HG03196 (cell line): ENCODE measurements around the gene LAPTM5.

ENCODE experiments used
- ATAC-seq: cut with Tn5 transposase; IDR thresholded peaks from one replicate; pipeline ENCODE4 v1.9.1; 2021; ENCODE audit not compliant: unreplicated experiment

Gene LAPTM5

DNA sequence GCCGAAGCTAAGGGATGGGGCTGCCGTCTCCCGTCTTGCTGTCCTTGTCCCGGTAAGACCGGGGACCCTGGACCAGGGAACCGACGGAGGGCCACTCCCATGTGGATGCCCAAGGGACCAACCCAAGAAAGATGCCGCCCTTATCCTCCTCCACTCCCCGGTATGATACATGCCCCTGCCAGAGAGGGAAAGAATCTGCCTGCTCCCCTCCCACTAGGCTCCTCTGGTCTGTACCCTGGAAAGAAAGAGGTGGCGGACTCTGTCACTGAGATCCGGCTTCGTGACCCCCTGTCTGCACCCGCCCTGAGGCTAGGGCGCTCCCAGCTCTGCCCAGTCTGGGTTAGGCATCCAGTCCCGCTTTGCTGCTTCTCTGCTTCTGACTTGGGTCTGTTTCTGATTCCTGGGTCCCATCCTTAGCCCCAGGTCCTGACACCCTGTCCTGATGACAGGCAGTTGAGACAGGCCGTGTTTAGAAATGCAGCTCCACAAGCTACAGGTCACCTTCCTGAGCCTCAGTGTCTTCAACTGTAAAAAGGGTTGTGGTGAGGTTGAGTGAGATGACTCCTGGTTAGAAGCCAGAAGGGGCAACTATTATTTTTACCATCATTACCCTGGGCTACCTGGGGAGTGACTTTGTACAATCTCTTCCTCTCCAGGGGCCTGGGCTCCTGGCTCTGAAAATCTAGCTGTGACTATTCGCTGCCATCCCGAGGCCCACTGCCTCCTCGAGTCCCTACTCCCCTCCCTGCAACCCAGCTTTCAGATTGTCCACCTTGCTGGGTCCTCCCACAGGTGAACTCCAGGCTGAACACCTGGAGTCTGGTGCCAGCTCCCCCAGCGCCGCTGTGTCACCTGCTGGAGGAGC is 37.9 kb downstream of the LAPTM5 start:
- ATAC-seq = peak; percentile 0

DNA sequence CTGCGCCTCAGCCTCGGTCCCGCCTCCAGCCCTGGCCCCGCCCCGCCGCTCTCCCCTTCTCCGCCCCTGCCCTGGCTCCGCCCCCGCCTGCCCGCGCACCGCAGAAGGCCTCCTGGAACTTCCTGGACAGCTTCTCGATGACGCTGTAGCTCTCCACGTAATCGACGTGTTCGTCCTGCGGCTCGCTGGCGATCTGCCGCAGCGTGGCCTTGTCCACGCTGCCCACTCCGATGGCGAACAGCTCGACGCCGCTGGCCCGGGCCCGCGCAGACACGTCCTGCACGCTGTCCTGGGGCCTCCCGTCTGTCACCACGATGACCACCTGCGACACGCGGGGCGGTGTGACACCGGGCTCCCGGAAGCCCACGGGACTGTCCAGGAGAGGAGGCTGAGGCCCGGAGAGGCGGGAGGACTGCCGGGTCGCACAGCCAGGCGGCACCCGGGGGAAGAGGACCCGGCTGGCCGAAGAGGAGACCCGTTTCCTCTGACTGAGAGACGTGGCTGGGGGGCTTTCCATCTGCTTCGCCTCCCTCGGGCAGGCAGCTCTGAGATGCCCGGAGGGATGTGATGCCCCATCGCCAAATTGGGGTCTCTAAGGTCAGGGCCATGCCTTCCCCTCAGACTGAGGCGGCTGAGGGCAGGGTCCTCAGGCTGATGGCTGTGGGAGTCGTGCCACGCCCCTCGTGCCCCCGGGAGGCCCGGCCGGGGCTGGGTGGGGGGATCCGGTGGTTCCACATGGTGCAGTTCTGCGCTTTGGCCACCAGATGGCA is 38.8 kb downstream of the LAPTM5 start:
- ATAC-seq = peak; percentile 54

DNA sequence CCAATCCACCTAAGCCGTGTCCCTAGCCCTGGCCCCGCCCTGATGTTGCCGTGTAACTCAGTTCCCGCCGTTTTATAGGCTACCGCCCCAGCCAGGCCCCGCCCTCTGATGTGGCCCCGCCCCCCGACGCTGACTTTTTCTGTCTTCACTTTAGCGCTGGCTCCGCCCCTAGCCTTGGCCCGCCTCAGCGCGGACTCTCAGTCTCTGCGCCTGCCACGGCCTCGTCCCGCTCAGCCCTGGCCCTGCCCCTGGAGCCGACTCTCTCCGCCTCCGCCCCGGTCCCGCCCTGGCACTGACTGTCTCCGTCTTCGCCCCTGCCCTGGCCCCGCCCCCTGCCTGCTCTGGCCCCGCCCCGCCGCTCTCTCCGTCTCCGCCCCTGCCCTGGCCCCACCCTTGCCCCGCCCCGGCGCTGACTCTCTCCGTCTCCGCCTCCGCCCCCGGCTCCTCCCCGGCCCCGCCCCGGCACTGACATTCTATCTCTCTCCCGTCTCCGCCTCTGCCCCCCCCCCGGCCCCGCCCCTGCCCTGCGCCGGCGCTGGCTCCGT is 39.4 kb downstream of the LAPTM5 start:
- ATAC-seq = peak; percentile 81

DNA sequence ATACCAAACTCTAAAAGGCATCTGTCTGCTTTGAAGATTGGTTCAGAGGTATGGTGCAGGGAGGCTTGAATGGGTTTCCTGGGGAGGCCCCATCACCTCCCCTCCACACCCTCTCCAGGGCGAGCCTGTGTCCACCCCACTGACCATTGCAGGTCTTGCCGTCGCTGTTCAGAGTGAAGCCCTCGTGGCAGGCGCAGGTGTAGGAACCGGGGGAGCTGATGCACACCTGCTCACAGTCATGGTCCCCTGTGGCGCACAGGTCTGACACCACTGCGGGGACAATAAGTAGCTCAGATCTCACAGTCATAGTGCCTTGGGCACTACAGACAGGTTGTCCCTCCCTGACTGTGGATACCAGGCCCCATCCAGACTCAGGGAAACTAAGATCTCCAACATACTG is 40.9 kb downstream of the LAPTM5 start:
- no peak for ATAC-seq

DNA sequence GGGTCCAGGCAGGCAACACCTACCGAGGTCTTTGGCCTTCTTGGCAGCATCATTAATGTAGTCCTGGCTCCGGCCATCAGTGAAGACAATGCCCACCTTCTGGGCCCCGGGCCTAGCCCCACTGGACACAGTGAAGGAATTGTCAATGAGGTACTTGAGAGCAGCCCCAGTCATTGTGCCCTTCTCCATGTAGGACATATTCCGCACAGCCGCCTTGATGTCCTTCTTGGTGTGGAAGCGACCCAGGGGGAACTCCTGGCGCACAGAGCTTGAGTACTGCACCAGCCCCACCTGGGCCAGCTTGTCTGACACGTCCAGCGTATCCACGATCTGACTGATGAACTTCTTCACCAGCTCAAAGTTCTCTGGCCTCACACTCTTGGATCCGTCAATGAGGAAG is 41.7 kb downstream of the LAPTM5 start:
- no peak for ATAC-seq

DNA sequence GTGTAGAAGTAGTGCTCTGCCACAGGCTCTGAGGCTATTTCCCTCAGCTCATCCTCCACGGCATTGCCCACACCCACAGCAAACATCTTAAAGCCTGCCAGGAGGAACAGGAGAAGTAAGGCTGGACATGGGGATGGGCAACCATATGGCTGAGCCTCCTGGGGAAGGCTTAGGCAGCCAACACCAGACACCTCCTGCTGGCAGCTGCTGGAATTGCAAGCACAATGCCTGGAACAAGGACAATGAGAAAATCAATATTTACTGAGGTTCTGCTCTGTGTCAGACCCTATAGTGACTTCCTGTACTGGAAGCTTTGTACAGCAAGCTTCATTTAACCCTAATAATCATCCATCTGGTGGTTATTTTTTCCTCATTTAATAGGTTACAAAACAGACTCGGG is 42.4 kb downstream of the LAPTM5 start:
- no peak for ATAC-seq

DNA sequence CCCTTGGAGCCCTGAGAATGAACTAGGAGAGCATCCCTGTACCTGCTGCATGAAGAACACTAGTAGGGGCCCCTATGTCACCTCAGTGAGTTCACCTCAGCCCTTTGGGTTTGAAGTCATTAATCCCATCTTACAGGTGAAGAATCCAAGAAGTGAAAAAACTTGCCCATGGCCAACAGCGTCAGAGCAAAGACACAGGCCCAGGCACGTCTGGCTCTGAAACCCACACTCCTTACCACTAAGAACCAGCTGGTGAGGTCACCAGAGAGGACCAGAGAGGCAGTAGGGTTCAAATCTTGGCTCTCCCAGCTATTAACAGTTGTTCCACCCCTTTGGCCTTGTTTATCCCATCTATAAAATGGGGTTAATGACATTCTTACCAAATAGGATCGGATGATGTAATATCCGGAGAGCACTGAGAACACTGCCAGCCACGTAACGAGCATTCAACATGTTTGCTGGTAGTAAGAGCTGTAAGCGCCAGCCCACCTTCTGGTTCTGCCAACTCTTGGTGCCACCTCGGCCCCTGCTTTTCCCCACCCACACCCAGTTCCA is 43.0 kb downstream of the LAPTM5 start:
- ATAC-seq = no peak

DNA sequence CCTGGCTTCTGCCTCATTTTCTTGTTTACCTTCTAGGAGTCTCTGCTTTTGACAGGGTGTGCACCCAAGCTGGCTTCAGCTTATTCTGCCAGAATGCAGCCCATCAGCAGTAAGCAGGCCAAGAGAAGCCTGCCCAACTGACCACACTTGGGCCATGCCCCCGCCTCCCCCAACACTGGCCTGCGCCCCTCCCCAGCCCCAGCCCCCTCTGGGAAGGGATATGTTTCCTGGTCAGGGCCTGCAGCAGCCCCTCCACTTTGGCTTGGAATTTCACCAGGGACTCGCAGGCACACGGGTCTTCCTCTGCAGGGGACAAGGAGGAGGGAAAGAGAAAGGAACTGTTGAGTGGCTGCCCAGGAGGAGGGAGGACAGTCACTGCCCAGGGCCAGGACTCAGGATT is 43.5 kb downstream of the LAPTM5 start:
- no peak for ATAC-seq

DNA sequence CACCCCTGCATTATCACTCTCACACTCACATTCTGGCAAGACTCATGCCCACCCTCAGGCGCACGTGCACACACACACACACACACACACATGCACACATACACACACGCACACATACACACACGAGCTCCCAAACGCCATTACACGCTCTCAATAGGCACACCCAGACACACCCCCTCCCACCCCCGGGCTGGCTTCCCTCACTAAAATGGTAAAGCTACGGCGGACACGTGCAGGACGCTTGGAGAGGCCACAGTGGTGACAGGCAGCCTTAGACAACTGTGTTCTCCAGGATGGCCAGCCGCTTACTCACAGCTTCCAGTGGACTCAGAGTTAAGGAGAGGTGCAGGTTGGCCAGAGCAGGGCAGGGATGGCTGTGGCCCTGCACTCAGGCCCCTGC is 44.3 kb downstream of the LAPTM5 start:
- no peak for ATAC-seq

DNA sequence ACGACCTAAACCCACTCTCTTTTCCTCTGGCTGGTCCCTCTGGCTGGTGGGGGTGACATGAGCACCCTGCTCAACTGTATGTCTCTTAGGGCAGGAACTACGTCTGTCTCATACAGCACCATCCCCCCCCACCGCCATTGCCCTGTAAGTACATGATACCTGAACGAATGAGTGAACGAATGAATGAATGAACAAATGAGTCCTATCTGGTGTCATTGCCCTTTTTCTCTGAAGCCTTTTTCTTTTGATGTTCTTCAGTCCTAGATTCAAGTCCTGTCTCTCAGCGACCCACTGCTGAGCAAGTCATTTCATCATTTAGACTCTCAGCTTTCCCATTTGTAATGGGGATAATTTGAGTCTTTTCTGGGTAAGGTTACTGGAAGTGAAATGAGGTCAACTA is 45.0 kb downstream of the LAPTM5 start:
- no peak for ATAC-seq

DNA sequence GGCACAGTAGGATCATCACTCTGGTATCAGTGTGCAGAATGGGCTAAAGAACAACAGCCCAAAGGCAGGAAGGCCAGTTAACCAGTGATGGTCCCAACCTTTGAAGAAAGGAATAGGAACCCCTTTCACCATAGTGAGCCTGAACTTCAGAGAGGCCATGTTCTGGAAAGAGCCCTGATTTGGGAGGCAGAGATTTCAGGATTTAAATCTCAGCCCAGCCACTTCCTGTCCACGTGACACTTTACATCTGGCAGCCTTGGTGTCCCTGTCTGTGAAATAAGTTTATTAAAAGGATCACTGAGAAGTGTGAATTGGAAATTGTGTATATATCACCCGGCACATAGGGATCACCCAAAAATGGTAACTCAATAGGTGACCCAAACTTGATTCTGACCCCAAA is 47.2 kb downstream of the LAPTM5 start:
- no peak for ATAC-seq

DNA sequence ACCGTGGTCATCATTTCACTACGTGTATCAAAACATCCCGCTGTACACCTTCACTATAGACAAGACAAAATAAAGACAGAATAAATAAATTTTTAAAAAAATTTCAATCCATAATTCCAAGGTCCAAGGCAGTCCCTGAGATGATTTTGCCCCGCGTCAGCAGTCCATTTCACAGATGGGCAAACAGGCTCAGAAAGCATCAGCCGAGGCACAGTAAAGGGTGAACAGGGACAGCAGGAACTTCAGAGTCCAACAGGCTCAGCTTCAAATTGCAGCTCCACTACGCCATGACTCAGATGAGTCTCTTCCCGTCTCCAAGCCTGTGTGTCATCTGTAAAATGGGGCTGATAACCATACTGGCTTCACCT is 49.2 kb downstream of the LAPTM5 start:
- ATAC-seq = no peak

DNA sequence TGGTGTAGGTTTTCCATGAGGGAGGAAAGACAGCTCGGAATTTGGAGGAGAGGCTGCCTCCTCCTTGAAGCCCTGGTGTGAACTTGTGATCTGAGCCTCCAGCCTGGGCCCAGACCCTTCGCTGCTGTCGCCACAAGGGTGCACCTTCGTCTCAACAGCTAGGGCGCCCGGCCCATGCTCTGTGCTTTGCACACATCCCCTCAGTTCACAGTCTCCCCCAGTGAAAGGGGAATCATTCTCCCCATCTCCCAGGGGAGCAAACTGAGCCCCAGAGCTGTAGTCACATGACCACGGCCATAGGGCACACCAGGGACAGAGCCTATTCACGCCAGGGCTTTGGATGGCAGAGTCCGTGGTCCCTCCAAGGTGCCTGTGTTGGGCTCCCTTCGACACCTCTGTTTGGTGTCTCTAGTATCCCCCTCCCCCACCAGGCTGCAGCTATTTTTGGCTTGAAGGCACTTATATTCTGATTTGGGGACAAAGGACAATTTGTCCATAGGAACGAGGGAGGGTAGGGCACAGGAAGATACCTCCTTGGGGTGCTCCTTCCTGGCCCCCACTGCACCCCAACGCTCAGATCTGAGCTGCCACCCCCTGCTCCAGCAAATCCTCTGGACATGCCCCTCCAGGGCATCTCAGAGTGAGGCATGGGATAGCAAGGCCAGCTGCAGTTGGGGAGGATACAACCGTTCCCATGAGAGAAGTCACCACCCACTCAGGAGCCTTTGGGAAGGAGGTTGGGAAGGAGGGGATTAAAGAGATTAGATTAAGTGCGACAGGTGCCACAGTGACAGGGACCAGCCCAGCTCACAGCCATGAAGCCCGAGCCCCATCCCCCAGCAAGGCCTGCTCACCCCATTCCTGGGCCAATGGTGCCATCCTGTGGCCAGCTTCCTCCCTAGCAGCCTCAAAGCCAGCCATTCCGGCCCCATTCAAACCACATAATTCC is 49.9 kb downstream of the LAPTM5 start:
- ATAC-seq = no peak

DNA sequence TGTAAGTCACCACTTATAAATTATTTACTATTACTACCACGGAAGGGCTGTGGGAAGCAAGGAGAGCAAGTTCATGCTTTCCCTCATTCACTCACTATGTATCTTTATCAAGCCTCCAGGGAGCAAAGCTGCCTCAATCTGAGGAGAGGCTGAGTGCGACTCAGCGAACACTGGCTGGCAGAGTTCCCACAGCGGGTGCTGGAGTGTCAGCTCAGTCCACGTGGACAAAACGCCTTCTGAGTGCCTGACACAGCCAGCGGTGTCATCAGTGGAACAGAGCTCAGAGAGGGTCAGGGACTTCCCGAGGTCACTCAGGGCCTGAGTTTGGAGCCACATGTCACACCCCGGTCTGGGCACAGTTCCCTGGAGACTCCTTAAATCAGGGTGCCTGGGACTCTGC is 51.0 kb downstream of the LAPTM5 start:
- ATAC-seq = no peak

DNA sequence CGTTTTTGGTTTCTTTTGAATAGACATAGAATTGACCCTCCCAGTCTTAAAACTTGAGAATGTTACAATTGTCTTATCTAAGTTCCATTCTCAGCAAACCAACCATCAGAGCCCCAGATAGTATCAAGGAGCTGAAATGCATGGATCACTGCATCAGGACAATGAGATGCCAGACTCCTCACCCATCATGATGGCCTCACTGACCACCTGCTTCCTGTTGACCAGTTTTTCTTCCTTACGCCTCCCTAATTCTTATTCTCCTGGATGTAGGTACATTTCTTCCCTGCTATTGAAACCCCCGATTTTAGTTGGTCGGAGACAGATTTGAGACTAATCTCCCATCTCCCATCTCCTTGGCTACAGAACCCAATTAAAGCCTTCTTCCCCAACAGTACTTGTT is 51.9 kb downstream of the LAPTM5 start:
- no peak for ATAC-seq

DNA sequence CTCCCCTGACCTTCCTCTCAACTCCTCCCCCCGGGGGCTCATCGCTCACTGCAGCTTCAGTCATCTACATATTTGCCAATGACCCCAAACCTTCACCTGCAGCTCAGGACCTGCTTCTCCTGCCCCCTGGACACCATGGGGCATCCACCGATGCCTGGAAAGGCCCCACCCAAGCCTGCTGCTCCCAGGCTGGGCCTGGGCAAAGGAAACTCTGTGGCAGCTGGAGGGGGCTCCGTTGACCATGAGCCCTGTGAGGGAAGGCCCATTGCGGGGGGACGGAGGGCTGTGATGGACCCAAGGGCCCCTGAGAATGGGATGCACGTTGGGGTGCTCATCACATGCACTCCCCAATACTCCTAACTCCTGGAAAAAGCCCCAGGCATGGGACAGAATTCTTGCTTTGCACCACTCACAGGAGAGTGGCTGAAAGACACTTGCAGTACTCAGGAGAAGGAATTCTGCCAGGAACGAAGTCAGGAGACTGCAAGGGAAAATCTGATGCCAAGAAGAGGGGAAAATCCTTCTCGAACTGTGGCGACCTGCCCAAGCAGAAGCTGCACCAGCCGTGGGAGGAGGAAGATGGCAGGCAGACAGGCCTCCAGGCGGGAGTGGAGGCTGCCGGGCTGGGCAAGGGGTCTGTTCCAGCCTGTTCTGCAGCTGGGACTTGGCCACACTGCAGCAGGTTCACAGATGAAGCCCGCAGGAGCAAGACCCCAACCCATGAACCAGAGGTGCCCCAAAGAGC is 52.6 kb downstream of the LAPTM5 start:
- no peak for ATAC-seq

DNA sequence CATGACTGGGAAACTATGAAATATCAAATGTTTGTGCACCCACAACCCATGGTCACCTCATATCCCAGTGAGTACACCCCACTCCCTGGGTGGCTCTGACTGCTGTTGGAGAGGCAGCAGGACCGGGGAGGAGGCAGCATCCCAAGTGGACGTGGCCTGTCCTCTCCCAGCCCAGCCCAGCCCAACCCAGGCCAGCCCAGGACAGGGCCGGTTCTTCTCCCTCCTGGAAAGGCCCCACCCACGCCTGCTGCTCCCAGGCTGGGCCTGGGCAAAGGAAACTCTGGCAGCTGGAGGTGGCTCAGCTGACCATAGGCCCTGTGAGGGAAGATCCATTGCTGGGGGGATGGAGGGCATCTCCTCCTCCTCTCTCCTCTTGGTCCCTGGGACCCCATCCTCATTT is 53.3 kb downstream of the LAPTM5 start:
- ATAC-seq = no peak

DNA sequence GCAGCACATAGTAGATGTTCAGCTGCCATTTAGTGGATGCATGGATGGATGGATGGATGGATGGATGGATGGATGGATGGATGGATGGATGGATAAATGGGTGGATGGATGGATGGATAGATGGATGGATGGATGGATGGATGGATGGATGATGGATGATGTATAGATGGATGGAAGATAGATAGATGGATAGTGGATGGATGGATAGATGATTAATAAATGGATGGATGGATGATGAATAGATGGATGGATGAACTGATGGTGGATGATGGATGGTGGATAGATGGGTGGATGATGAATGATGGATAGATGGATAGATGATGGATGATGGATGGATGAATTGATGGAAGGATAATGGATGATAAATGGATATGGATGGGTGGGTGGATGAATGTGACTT is 54.8 kb downstream of the LAPTM5 start:
- no peak for ATAC-seq

DNA sequence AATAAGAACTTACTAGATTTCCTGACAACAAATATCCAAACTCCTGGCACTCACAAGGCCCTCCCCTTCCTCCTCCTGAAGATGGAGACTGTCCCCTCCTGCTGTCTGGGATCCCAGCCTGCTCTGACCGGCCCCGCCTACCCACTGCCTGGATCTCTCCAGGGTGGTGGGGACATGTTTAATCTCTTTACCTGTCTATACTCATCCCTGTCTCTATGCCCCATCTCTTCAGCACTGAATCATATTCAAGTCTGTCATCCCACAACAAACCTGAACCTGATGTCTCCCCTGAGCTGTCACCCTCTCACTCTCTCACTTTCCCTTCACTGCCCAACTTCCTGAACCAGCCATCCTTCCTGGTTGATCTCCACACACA is 56.3 kb downstream of the LAPTM5 start:
- no peak for ATAC-seq
